ENCODE data around the gene CMTR1. TPM values are rescaled to one million over a fixed set of nuclear protein-coding genes. Genes with fewer than 3 reads are reported as not detected.
A peak's percentile ranks its signal among the peaks of the same experiment; 100 is the strongest.

The CMTR1 gene
- total RNA-seq, 4 donors from 2014 or later, result 24.5 to 34.1 (median 28.1) TPM

GRCh38 chr6:37452522-37452921 is 19.5 kb downstream of the CMTR1 start:
- H3K4me3 ChIP-seq (ENCODE audit: low read depth, poor library complexity, severe bottlenecking), result no peak overlapping the region
- no peak for DNase-seq (ENCODE audit: low spot score in 2 of 2)
- TF ChIP-seq CTCF (IDR thresholded peaks at IDR 0.05) (no peak), POLR2A (IDR thresholded peaks at IDR 0.05) (no peak)
- intact Hi-C loops (cut with DNase I; ENCODE audit: low total_unique reads), result no loop called here
- 74 to 79% methylated on average over 3 of the region's 3 CpGs for WGBS, 2 donors

- no peak for TF ChIP-seq CTCF (IDR thresholded peaks at IDR 0.05)
- TF ChIP-seq POLR2A (IDR thresholded peaks at IDR 0.05), result no peak
- H3K4me3 ChIP-seq (ENCODE audit: low read depth, poor library complexity, severe bottlenecking), result no peak overlapping the region
- peak in 1 of 2 donors; percentile 17 for DNase-seq (ENCODE audit: low spot score in 2 of 2)
- intact Hi-C loops (cut with DNase I; ENCODE audit: low total_unique reads), result no loop called here
- WGBS, 2 donors, result 72 to 73% methylated on average over 8 of the region's 8 CpGs
Measured at GRCh38 chr6:37454420-37455140, 21.6 kb downstream of the CMTR1 start.

GRCh38 chr6:37456126-37456525 is 23.1 kb downstream of the CMTR1 start:
- intact Hi-C loops (cut with DNase I; ENCODE audit: low total_unique reads), result no loop called here
- H3K4me3 ChIP-seq (ENCODE audit: low read depth, poor library complexity, severe bottlenecking), result no peak overlapping the region
- 59 to 70% methylated on average over 6 of the region's 6 CpGs for WGBS, 2 donors
- TF ChIP-seq CTCF (IDR thresholded peaks at IDR 0.05) (no peak), POLR2A (IDR thresholded peaks at IDR 0.05) (no peak)
- DNase-seq (ENCODE audit: low spot score in 2 of 2), result peak in 1 of 2 donors; percentile 28

GRCh38 chr6:37456816-37457560 is 24.0 kb downstream of the CMTR1 start:
- intact Hi-C loops (cut with DNase I; ENCODE audit: low total_unique reads), result no loop called here
- WGBS, 2 donors, result 34 to 35% methylated on average over 6 of the region's 6 CpGs
- TF ChIP-seq POLR2A (IDR thresholded peaks at IDR 0.05), result no peak
- no peak for TF ChIP-seq CTCF (IDR thresholded peaks at IDR 0.05)
- H3K4me3 ChIP-seq (ENCODE audit: low read depth, poor library complexity, severe bottlenecking), result no peak overlapping the region
- no peak for DNase-seq (ENCODE audit: low spot score in 2 of 2)

GRCh38 chr6:37459981-37460800 is 27.2 kb downstream of the CMTR1 start:
- no peak overlapping the region for H3K4me3 ChIP-seq (ENCODE audit: low read depth, poor library complexity, severe bottlenecking)
- intact Hi-C loops (cut with DNase I; ENCODE audit: low total_unique reads), result no loop called here
- TF ChIP-seq POLR2A (IDR thresholded peaks at IDR 0.05) (no peak), CTCF (IDR thresholded peaks at IDR 0.05) (no peak)
- DNase-seq (ENCODE audit: low spot score in 2 of 2), result no peak
- 95% methylated on average over 5 of the region's 5 CpGs for WGBS, 2 donors
